LHCN-M2 (cell line): Measurements from ENCODE around the gene BCAS3. TPM values are rescaled to one million over a fixed set of nuclear protein-coding genes. Genes with fewer than 3 reads are reported as not detected.
"Not testable (repeated sequence)": the region's sequence is repeated elsewhere in the genome, so short reads cannot be mapped to it uniquely, and the experiment has no call there.

Source experiments
- DNase-seq: peaks from one replicate; pipeline ENCODE4 v3.0.0-alpha.2; 2012; ENCODE audit warnings: low read depth
- total RNA-seq: library from RNA; depleted of rRNA; stranded (reverse); fragments of >200 nt; gene quantifications from 2 replicates; pipeline ENCODE4 v1.2.3, GENCODE V29; 2014

Gene BCAS3
- total RNA-seq, 1 experiment from 2014 or later, result 6.9 TPM

DNA sequence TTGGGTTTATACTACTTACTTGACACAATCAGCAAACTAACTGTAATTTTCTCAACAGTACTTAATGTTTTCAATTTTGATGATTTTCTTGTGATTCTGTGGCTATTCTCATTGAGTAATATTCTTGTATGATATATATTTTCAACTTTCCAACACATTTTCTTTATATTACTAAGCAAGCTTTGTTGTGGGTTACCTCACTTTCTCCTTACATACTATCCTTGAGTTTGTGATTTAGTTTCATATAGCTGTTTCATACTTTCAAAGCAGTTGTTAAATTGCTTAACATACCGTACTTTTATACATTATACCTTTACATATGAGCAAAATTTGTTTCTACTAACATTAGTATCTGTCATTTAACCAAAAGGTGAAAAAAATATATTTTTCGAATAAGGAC, 197.1 kb downstream of the BCAS3 start:
- no peak for DNase-seq

DNA sequence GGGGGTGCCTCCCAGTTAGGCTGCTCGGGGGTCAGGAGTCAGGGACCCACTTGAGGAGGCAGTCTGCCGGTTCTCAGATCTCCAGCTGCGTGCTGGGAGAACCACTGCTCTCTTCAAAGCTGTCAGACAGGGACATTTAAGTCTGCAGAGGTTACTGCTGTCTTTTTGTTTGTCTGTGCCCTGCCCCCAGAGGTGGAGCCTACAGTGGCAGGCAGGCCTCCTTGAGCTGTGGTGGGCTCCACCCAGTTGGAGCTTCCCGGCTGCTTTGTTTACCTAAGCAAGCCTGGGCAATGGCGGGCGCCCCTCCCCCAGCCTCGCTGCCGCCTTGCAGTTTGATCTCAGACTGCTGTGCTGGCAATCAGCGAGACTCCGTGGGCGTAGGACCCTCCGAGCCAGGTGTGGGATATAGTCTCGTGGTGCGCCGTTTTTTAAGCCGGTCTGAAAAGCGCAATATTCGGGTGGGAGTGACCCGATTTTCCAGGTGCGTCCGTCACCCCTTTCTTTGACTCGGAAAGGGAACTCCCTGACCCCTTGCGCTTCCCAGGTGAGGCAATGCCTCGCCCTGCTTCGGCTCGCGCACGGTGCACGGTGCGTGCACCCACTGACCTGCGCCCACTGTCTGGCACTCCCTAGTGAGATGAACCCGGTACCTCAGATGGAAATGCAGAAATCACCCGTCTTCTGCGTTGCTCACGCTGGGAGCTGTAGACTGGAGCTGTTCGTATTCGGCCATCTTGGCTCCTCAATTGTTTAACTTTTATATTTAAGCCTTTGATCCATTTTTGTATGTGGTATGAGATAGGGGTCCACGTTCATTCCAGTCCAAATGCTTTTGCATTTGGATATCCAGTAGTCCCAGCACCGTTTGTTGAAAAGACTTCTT, 209.3 kb downstream of the BCAS3 start:
- DNase-seq, result not testable (repeated sequence)

- no peak for DNase-seq
Observed at GRCh38 chr17:60887614-60888028, 210.0 kb downstream of the BCAS3 start.

- DNase-seq, result peak; percentile 19
Observed at GRCh38 chr17:60888812-60889709, 211.4 kb downstream of the BCAS3 start.

DNA sequence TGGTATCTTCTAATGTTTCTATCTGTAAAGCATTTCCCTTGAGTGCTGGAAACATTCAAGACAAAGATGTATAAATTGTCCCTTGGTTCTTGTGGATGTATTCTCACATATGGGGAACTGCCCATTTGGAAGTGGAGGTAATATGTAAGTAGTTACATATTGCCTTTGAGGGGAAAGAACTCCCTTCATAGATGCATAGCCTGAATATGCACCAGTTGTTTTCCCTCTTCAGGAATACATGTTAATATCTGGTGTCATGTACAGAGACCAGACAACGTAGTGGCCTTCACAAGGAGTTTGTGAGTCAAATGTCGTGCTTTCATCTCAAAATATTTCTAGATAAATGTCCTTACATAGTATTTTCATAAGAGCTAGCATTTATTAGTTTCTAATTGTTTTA, 213.5 kb downstream of the BCAS3 start:
- no peak for DNase-seq

GRCh38 chr17:60893475-60893874, 215.8 kb downstream of the BCAS3 start:
- DNase-seq, result no peak

DNA sequence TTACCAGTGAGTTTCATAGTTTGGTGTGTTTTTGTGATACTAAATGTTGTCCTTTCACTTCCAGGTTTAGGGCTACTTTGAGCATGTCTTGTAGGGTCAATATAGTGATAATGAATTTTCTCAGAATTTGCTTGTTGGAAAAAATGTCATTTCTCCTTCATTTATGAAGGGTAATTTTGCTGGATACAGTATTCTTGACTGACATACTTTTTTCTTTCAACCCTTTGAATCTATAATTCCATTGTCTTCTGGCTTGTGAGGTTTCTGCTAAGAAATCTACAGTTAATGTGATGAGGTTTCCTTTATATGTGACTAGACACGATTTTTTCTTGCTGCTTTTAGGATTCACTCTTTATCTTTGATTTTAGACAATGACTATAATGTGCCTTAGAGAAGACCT, 219.3 kb downstream of the BCAS3 start:
- DNase-seq, result no peak

- DNase-seq, result no peak
Observed at GRCh38 chr17:60899115-60899514, 221.5 kb downstream of the BCAS3 start.

GRCh38 chr17:60900688-60901087, 223.0 kb downstream of the BCAS3 start:
- no peak for DNase-seq

- peak; percentile 37 for DNase-seq
Observed at GRCh38 chr17:60901242-60901641, 223.6 kb downstream of the BCAS3 start.

GRCh38 chr17:60901806-60902205, 224.2 kb downstream of the BCAS3 start:
- DNase-seq, result peak; percentile 76

DNA sequence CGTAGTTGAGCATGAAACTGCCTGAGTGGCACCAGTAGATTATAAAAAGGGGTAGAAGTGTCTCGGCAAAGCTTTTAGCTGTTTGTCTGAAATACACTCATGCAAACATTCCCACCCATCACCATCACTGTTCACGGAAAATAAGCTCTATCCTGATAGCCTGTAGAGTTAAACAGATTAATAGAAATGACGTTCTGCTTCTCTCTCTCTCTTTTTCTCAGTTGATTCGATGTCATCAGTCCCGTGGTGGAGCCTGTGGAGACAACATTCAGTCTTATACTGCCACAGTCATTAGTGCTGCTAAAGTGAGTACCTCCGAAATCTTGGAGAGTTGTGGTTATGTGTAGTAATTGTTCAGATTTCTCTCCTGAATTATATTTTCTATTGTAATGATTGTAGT, 224.7 kb downstream of the BCAS3 start:
- no peak for DNase-seq

DNA sequence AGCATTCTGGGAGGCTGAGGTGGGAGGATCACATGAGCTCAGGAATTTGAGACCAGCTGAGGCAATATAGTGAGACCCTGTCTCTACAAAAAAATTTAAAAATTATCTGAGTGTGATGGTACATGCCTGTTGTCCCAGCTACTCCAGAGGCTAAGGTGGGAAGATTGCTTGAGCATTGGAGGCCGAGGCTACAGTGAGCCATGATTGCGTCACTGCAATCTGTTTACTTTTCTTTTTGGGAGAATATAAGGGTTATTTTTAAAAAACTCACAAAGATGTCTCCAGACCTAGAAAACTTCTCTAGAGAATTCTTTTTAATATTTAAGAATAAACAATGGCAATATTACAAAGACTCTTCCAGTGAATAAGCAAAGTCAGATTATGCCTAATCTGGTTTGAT, 226.9 kb downstream of the BCAS3 start:
- DNase-seq, result no peak

- no peak for DNase-seq
Observed at GRCh38 chr17:60905709-60906108, 228.1 kb downstream of the BCAS3 start.

DNA sequence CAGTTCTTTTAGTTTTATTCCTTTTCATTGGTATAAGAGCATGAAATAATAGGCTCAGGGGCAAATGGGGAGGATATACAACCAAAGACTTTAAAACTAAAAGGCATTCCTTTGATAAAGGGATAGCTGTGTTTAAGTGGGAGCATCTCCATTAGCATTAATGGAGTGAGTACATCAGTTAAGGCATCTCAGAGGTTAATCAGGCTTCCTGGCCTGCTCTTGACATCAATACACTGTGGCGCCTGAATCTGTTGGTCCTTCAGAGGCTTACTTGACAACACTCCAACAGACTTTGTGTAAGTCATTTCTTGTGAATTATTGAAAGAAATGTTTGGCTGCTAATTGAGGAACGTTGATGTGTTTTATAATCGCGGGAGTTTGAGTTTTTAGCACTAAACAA, 230.7 kb downstream of the BCAS3 start:
- DNase-seq, result no peak

GRCh38 chr17:60909405-60909804, 231.8 kb downstream of the BCAS3 start:
- no peak for DNase-seq

DNA sequence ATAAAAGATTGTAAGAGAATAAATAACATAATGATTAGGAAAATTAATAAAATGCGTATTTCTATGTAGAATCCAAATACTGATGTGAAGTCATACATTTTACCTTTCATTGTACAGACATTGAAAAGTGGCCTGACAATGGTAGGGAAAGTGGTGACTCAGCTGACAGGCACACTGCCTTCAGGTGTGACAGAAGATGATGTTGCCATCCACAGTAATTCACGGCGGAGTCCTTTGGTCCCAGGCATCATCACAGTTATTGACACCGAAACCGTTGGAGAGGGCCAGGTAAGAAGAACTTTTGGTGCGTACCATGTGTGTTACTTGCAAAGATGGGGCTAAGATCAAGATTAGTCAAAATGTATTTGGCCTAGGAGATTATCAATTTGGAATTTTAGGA, 232.8 kb downstream of the BCAS3 start:
- DNase-seq, result no peak

GRCh38 chr17:60914078-60914477, 236.4 kb downstream of the BCAS3 start:
- DNase-seq, result no peak

GRCh38 chr17:60916043-60916442, 238.4 kb downstream of the BCAS3 start:
- DNase-seq, result no peak

DNA sequence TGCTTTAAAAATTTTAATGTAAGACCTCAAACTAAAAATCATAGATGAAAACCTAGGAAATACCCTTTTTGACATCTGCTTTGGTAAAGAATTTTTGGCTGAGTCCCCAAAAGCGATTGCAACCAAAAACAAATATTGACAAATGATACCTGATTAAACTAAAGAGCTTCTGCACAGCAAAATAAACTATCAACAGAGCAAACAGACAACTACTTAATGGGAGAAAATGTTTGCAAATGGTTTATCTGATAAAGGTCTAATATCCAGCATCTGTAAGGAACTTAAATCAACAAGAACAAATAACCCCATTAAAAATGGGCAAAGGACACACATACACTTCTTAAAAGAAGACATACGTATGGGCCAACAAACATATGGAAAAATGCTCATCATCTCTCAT, 242.5 kb downstream of the BCAS3 start:
- no peak for DNase-seq

DNA sequence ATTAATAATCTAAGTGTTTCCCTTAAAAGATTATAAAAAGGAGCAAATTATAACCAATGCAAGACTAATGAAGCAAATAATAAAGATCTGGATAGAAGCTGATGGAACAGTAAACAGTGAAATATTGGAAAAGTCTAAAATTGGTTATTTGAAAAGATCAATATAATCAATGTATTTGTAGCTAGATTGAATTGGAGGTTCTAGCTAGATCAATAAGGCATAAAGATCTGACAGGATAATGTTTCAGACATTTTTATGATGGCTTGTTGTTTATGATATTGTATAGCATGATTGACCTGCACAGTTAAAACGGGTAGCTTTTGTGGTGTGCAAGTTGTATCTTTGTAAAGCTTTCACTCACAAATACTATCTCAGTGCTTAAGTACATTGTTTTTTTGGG, 245.3 kb downstream of the BCAS3 start:
- DNase-seq, result no peak

DNA sequence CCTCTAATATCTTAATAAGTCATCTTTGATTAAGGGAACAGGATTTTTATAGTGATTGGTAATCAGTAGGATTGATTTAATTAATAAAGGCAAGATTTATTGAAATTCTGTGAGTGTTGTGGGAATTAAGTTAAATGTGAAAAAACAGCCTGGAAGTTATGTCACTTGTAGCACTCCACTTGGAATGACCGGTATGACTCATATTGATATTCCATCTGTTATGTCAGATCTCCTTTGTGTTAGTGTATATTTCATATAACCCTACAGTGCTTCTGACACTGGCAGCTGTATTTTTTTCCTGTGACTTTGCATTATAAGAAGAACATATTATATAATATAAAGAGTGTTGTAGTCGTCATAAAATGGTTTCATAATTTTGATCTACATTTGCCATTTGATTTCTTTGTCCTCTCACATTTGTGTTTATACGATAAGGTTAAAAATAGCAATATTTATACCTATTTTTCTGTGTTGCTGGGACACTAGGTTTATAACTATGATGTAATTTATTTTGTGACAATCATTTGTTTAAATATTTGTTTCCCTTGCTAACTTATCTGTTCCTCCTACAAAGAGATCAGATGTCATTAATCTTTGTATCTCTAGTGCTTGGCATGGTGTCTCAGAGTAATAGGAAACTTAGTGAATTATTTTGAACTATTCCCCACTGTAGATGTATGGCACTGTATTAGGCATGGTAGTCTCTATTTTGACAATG, 249.0 kb downstream of the BCAS3 start:
- DNase-seq, result peak; percentile 48
